ENCODE measurements around the gene GATA2. TPM values are rescaled to one million over a fixed set of nuclear protein-coding genes. Genes with fewer than 3 reads are reported as not detected.

GATA2 gene
- total RNA-seq, 4 donors from 2014 or later, result 2.8 to 11.6 (median 8.1) TPM

GRCh38 chr3:128515967-128516366, 23.0 kb upstream of the GATA2 start:
- H3K36me3 ChIP-seq, result no peaks in the 10 kb centered on the region
- H3K9me3 ChIP-seq, result no peaks in the 10 kb centered on the region
- no peak overlapping the region for H3K4me3 ChIP-seq
- DNase-seq, result no peak
- H3K27ac ChIP-seq, result no peak overlapping the region
- TF ChIP-seq, protein P1, sequence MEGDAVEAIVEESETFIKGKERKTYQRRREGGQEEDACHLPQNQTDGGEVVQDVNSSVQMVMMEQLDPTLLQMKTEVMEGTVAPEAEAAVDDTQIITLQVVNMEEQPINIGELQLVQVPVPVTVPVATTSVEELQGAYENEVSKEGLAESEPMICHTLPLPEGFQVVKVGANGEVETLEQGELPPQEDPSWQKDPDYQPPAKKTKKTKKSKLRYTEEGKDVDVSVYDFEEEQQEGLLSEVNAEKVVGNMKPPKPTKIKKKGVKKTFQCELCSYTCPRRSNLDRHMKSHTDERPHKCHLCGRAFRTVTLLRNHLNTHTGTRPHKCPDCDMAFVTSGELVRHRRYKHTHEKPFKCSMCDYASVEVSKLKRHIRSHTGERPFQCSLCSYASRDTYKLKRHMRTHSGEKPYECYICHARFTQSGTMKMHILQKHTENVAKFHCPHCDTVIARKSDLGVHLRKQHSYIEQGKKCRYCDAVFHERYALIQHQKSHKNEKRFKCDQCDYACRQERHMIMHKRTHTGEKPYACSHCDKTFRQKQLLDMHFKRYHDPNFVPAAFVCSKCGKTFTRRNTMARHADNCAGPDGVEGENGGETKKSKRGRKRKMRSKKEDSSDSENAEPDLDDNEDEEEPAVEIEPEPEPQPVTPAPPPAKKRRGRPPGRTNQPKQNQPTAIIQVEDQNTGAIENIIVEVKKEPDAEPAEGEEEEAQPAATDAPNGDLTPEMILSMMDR (IDR thresholded peaks at IDR 0.05), result no peak
- no peak for TF ChIP-seq POLR2A (IDR thresholded peaks at IDR 0.05)
- H3K4me1 ChIP-seq, result no peaks in the 10 kb centered on the region
- H3K27me3 ChIP-seq, result no peaks in the 10 kb centered on the region

DNA sequence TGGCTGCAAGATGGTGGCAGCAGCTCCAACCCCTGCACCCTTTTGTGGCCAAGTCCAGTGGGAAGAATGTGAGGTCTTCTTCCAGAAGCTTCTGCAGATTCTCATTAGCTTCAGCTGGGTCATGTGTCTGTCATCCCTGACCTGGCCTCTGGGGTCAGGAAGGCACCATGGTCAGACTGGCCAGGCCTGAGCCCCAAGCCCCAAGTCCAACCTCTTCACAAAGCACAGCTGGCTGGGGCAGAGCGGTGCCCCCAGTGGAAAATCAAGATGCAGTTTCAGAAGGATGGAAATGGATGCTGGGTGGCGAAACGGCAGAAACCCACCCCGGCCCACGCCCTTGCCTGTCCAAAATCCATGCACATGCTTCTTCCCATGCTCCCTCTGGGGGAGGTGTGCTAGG, 15.9 kb upstream of the GATA2 start:
- Histone ChIP-seq H3K4me3 (no peak overlapping the region), H3K27ac (no peak overlapping the region), H3K27me3 (no peaks in the 10 kb centered on the region), H3K9me3 (no peaks in the 10 kb centered on the region), H3K36me3 (no peaks in the 10 kb centered on the region), H3K4me1 (no peaks in the 10 kb centered on the region)
- TF ChIP-seq, protein P1 (IDR thresholded peaks at IDR 0.05), result no peak
- no peak for TF ChIP-seq POLR2A (IDR thresholded peaks at IDR 0.05)
- no peak for DNase-seq

GRCh38 chr3:128506754-128507153, 13.8 kb upstream of the GATA2 start:
- no peaks in the 10 kb centered on the region for H3K36me3 ChIP-seq
- no peak for DNase-seq
- TF ChIP-seq, protein P1 (IDR thresholded peaks at IDR 0.05), result no peak
- TF ChIP-seq POLR2A (IDR thresholded peaks at IDR 0.05), result no peak
- no peaks in the 10 kb centered on the region for H3K9me3 ChIP-seq
- H3K4me3 ChIP-seq, result no peak overlapping the region
- H3K27ac ChIP-seq, result no peak overlapping the region
- no peaks in the 10 kb centered on the region for H3K4me1 ChIP-seq
- H3K27me3 ChIP-seq, result peaks cover 0 to 2% of the 10 kb centered on the region in 2 donors

GRCh38 chr3:128505771-128506170, 12.8 kb upstream of the GATA2 start:
- Histone ChIP-seq H3K27me3 (peaks cover 0 to 4% of the 10 kb centered on the region in 2 donors), H3K27ac (no peak overlapping the region), H3K36me3 (no peaks in the 10 kb centered on the region), H3K9me3 (no peaks in the 10 kb centered on the region), H3K4me3 (no peak overlapping the region), H3K4me1 (no peaks in the 10 kb centered on the region)
- no peak for DNase-seq
- TF ChIP-seq, protein P1 (IDR thresholded peaks at IDR 0.05), result no peak

DNA sequence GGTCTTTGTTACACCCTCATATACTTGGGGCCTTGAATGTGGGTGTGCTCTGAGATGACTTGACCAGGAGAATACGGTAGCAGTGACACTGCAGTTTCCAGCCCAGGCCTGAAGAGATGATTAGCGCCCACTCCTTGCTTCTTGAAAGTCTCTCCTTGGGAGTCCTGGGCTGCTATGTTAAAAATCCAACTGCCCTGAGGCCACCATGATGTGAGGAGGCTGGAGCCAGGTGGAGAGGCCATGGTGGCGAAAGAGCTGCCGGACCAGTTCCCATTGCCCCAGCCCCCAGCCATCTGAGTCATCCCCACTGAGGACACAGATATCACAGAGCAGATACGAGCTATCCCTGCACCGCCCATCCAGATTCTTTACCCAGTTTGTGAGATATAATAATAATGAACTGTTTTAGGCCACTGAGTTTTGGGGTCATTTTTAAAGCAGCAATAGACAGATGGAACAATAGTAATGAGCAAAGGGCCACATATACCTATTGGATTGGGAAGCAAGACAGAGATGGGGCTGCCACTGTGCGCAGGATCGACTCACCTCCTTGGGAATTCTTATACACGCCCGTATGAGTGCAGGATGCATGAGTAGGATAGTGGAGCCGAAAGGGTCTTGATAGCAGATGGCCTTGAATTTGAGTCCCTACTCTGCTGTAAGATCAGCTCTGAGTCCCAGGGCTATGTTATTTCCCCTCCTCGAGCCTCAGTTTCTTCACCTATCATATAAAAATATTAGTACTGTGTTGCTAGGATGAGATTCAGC, 12.1 kb upstream of the GATA2 start:
- H3K27me3 ChIP-seq, result peaks cover 0 to 4% of the 10 kb centered on the region in 2 donors
- no peaks in the 10 kb centered on the region for H3K4me1 ChIP-seq
- no peaks in the 10 kb centered on the region for H3K36me3 ChIP-seq
- no peak for TF ChIP-seq POLR2A (IDR thresholded peaks at IDR 0.05)
- TF ChIP-seq, protein P1 (IDR thresholded peaks at IDR 0.05), result no peak
- no peaks in the 10 kb centered on the region for H3K9me3 ChIP-seq
- H3K27ac ChIP-seq, result no peak overlapping the region
- no peak overlapping the region for H3K4me3 ChIP-seq
- no peak for DNase-seq
